Hindlimb muscle (tissue), 1 donor: ENCODE results near the gene P2RY11. TPM values are rescaled to one million over a fixed set of nuclear protein-coding genes. Genes with fewer than 3 reads are reported as not detected.

ENCODE experiments used
- DNase-seq: peaks from one replicate; pipeline ENCODE4 v3.0.0-alpha.2; 2013
- polyA plus RNA-seq: library from polyadenylated mRNA; unstranded; fragments of 120-200 nt; gene quantifications from one replicate; pipeline ENCODE4 v1.2.1, GENCODE V29; 2013; ENCODE audit not compliant: insufficient read length

The P2RY11 gene
- polyA plus RNA-seq, 1 donor, result 11.7 TPM

DNA sequence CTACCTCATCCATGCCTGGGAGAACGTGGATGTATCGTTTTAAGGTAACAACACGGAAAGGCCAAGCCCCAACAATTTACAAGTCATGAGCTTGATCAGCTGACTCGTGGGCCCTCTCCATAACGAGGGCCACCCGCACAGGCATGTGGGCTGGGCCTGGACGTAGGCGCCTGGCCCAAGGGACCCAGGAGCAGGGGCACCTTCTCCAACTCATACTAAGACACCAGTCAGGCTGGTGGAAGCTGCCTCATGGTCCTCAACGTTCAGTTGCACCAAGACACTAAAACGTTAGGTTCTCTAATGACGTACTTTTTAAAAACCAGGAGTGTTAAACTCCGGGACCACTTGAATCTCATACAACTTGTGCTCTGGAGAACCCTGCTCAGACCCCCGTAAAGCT, 30.0 kb downstream of the P2RY11 start:
- DNase-seq, result no peak

DNA sequence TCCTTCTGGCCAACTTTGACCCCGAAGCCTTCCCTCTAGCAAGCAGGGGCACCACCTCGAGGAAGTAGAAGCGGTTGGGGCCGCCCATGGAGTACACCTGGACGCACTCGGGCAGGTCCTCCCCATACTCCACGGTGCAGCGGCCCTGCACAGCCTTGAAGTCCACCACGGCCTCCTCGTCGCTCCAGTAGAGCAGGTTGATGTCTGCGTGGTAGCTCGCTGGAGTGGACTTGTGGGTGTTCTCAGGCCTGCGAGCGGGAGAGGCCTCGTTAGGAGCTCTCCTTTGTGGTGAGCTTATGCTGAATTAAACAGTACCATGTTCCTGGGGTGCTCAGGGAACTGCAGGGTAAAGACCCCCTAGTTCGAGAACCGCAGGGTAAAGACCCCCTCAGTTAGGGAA, 30.5 kb downstream of the P2RY11 start:
- no peak for DNase-seq

DNA sequence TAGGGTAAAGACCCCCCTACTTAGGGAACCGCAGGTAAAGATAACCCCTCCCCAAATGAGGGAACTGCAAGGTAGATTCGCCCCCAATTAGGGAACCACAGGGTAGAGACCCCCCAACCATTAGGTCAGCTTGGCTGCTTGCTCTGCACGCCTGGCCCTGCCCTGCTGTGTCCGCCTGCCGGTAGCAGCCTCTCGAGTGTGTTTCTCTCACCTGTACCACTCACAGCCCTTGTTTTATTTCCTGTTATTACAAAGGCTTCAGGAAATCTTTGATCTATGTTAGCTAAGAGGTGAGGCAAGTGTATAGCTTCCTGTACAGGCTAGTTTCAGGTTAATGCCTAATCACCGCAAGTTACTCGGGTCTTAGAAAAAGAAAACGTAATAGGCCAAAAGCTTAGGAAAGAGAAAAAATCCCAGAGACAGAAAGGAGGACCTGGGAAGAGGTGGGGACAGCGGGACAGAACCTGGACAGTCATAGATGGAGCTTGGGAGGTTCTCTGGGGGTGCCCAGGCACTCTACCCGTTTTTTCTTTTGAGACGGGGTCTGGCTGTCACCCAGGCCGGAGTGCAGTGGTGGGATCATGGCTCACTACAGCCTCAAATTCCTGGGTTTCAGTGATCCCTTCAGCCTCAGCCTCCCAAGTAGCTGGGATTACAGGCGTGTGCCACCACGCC, 31.3 kb downstream of the P2RY11 start:
- DNase-seq, result no peak

DNA sequence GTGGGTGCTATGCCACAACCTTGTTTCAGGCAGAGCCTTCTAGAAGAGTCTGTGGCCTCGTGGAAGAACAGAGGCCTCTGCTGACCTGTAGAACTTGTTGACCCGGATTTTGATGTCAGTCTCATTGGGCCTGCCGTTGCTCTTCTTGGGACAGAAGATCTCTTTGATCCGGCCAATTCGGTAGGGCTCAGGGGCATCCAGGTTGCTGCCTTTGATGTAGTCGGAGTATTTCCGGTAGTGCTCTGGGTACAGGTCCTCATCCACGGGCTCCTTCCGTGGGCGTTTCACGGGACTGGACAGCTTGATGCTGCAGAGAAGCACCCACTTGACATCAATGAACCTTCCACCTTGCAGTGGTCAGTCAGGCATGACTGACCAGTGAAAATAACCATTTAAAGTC, 32.2 kb downstream of the P2RY11 start:
- no peak for DNase-seq

DNA sequence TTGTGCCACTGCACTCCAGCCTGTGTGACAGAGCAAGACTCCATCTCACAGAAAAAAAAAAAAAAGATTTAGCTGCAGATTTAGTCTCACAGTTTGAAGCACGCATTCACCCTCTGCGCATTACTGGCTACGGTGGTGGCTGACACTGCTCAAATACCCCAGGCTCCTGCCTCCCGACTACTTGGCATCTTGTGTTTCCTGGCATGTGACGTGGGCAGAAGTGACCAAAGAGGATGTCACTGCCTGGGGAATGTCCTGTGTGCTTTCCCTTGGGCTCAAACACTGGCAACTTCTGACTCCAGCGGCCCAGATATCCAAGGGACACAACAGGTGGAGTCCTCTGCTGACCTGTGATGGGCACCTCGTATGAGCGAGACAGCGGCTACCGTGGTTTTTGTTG, 32.9 kb downstream of the P2RY11 start:
- DNase-seq, result no peak

DNA sequence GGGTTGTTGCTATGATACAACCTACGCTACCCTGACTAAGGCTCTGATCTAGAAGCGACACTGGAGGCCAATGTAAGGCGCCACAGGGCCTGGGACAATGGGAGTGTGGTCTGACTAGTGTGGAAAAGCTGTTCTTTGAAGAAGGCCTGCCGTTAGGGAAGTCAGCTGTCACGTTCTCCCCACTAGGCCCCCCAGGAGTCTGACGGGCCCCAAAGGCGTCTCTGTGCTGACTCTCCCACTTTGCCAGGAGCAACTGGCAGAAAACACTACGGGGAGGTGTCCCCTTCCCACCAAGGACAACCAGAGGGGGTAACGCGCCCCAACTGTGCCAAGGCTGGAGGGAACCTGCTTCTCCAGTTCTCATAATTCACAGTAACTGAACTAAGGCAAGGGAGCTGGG, 33.5 kb downstream of the P2RY11 start:
- no peak for DNase-seq

DNA sequence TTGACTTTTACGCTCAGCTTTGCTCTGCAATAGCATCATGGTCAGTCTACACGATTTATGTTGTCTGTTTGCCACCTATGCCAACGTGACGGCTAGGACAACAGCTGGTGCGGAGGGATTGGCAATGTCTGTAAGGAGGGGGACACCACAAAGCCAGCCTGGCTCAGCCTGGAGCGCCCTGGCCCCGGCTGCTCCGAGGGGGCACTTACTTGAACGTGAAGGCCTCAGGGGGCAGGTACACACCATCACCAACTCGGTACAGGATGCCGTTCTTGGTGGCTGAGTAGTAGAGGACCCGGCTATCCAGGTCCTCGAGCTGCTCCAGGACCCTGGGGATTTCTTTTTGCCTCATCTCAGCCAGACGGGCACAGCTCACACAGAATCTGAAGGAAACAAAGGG, 34.6 kb downstream of the P2RY11 start:
- DNase-seq, result no peak

DNA sequence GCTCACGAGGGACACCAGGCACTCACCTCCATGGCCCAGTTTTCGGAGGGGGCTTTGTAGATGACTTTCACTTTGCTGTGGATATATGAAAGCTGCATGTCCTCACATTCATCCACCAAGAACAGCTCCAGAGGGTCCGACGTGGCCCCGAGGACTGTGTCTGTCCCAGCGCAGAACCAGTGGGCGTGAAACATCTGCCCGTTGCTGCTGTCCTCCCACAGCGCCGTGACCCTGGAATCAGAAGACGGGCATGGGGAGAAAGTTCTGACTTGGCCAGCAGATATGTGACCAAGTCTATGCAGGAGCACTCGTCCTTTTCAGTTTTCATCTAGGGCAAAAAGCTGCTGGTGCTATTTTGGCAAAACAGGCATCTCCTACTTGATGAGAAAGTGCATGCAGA, 37.9 kb downstream of the P2RY11 start:
- DNase-seq, result no peak

DNA sequence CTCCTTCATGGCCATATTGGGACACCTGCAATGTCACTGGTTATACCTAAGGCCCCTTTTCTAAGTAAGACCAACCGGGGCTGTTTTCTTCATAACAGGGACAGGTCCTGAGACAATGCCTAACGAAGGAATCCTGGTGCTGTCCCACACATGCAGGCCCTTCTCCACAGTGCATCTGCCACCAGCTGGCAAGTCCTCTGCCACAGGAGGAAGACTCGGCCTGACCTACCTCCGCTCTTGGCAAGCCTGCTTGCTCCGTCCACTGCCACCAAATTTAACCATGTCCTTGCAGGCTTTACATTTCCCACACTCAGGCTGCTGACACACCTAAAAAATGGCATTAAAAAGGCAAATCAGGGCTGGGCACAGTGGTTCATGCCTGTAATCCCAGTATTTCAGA, 40.0 kb downstream of the P2RY11 start:
- no peak for DNase-seq

DNA sequence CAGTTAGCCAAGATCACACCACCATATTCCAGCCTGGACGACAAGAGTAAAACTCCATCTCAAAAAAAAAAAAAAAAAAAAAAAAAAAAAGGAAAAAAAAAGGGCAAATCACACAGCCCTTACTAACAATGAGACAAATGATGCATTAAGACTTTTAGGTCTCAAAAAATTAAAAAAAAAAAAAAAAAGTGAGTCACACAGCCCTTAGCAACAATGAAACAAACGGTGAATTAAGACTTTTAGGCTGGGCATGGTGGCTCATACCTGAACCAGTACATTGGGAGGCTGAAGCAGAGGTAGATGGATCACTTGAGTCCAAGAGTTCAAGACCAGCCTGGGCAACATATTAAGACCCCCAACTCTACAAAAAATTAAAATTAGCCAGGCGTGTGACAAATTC, 40.6 kb downstream of the P2RY11 start:
- DNase-seq, result no peak

DNA sequence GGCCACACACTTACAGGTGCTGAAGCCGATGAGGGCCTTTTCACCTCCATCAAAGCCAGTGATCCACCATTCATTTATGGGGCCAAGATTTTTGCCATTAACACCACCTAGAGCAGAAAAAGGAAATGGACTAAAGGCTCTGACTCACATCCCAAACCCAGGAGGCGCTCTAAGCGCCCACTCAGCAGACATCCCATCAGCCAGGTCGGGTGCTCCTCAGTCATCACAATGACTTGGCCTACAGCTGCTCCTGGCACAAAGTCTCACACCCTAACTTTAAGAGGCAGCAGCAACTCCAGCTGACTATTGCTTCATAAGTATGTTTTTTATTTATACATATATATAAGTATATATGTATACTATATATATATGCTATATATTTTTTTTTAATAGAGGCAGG, 44.3 kb downstream of the P2RY11 start:
- DNase-seq, result no peak

DNA sequence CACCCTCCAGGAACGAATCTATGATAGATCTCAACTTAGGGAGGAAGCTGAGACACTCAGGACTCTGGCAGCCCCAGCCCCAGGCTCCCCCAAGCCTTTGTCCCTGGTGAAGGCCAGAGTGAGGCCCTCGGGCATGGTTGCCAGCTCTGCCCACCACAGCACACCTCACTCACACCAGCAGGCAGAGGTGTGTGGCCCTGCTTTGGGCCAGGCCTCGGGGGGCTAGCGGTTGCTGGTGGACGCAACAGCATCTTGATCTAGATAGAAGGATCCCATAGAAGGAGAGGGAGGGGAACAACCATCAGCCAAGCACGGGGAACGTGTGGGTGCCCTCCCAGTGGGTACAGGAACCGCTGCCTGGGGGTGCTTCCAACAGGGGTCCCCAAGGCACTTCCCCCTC, 46.6 kb downstream of the P2RY11 start:
- no peak for DNase-seq

DNA sequence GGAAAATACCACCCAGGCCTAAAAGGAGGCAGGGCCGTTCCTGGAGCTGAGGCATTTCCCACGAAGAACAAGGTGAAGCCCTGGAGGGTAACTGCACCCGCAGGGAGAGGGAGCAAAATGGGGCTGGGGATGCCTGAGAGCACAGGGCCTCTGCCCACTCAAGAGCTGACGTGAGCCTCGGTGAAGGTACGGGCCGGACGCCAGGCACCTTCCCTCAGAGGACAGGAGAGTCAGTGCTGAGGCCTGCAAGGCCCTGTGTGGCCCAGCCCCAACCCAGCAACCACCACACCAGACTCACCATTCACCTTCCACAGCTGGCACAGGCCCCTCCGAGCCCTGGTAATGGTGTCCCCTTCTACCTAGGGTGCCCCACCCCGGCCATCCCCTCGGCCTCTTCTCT, 47.0 kb downstream of the P2RY11 start:
- DNase-seq, result no peak

DNA sequence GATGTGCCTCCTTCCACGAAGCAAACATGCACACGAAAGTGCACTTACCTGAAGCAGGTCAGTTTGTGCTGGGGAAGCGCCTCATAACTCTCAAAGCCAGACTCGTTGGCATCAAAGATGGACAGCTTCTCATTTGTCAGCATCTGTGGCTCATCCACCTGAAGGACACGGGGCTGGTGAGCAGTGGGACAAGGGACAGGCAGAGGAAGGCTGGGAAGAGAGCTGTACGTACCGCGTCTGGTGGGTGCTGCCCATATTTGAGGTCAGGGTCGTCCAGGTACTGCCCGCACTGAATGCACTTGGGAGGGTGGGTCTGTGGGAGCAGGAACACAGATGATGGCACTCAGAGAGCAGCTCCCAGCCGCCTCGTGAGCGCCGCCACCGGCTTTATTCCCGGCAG, 48.1 kb downstream of the P2RY11 start:
- no peak for DNase-seq

DNA sequence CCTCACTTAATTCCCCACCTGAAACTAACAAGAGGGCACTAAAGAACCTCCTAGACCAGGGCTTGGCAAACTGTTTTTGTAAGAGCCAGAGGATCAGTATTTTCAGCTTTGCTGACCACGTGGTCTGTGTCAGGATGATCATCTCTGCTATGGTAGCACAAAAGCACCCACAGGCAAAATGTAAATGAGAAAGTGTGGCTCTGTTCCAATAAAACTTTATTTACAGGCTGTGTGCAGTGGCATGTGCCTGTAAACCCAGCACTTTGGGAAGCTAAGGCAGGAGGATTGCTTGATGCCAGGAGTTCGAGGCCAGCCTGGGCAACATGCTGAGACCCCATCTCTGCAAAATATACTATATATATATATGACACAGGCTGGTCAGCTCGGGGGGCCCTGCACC, 52.0 kb downstream of the P2RY11 start:
- no peak for DNase-seq

Other genes starting within 250 kb of the P2RY11 start
- 30.2 TPM for gene OLFM2, start 175.2 kb upstream of the P2RY11 start, polyA plus RNA-seq
- 77.6 TPM for gene COL5A3, start 101.2 kb upstream of the P2RY11 start, polyA plus RNA-seq
- gene RDH8, start 98.2 kb upstream of the P2RY11 start, polyA plus RNA-seq, result not detected
- gene SHFL, start 25.4 kb upstream of the P2RY11 start, polyA plus RNA-seq, result 10.7 TPM
- gene ANGPTL6, start 9.0 kb upstream of the P2RY11 start, polyA plus RNA-seq, result 1.7 TPM
- 30.6 TPM for gene PPAN, start 5.3 kb upstream of the P2RY11 start, polyA plus RNA-seq
- 287 TPM for gene EIF3G, start 8.2 kb downstream of the P2RY11 start, polyA plus RNA-seq
- gene DNMT1, start 83.3 kb downstream of the P2RY11 start, polyA plus RNA-seq, result 65.8 TPM
- 10.8 TPM for gene S1PR2, start 119.6 kb downstream of the P2RY11 start, polyA plus RNA-seq
- gene MRPL4, start 140.5 kb downstream of the P2RY11 start, polyA plus RNA-seq, result 36.0 TPM
- 9.5 TPM for gene ICAM1, start 159.4 kb downstream of the P2RY11 start, polyA plus RNA-seq
- 0.45 TPM for gene ICAM4, start 175.3 kb downstream of the P2RY11 start, polyA plus RNA-seq
- 0.23 TPM for gene ICAM5, start 178.3 kb downstream of the P2RY11 start, polyA plus RNA-seq
- gene ZGLP1, start 198.1 kb downstream of the P2RY11 start, polyA plus RNA-seq, result 5.0 TPM
- gene FDX2, start 204.3 kb downstream of the P2RY11 start, polyA plus RNA-seq, result 19.4 TPM
- 18.4 TPM for gene RAVER1, start 221.8 kb downstream of the P2RY11 start, polyA plus RNA-seq
- gene ICAM3, start 227.9 kb downstream of the P2RY11 start, polyA plus RNA-seq, result 5.8 TPM